Caco-2 (cell line): Measurements from ENCODE around the gene AGPAT1. TPM values are rescaled to one million over a fixed set of nuclear protein-coding genes. Genes with fewer than 3 reads are reported as not detected.
A peak's percentile ranks its signal among the peaks of the same experiment; 100 is the strongest.

Experiments used
- BruUV-seq: library from RNA; stranded (reverse); fragments of 400-500 nt; replicated peaks from 2 replicates; lab custom pipeline; 2021; lab: Mats Ljungman, UMichigan
- CTCF ChIA-PET: fragments of 300-600 bp; sonication (Branson Sonifier 250); formaldehyde crosslinking; loops from one replicate; lab custom pipeline; 2022; ENCODE audit warnings: antibody characterized with exemption; lab: Charles Lee
- POLR2A ChIA-PET: fragments of 300-600 bp; sonication (Branson Sonifier 250); formaldehyde crosslinking; loops from one replicate; lab custom pipeline; 2022; ENCODE audit warnings: antibody characterized with exemption; lab: Charles Lee
- DNase-seq, 2 experiments: peaks; one replicate each; pipeline versions ENCODE4 v3.0.0 to v3.0.0-alpha.2; 2020 to 2022
- H3K27me3 ChIP-seq: replicated peaks from 2 replicates; pipeline ENCODE4 v1.6.0; 2011; ENCODE audit warnings: low read length; ENCODE audit not compliant: control insufficient read depth, insufficient read depth
- H3K36me3 ChIP-seq: 2 replicates; pipeline ENCODE4 v1.5.1; 2011; ENCODE audit warnings: low read length; ENCODE audit not compliant: control insufficient read depth, insufficient read depth
- H3K4me1 ChIP-seq: fragments of 250-450 bp; sonication (Bioruptor Pico); 2 replicates; pipeline ENCODE4 v1.5.1; 2020; ENCODE audit warnings: mild to moderate bottlenecking
- H3K4me3 ChIP-seq: 2 replicates; pipeline ENCODE4 v1.5.1; 2011; ENCODE audit warnings: low read depth, mild to moderate bottlenecking, control low read depth, low read length
- H3K9me3 ChIP-seq: fragments of 250-450 bp; sonication (Bioruptor Pico); 2 replicates; pipeline ENCODE4 v1.5.1; 2020; ENCODE audit warnings: mild to moderate bottlenecking, moderate library complexity
- H3K27ac Mint-ChIP-seq: one replicate; pipeline ENCODE4 v1.8.0; 2022; ENCODE audit warnings: mixed read lengths; ENCODE audit not compliant: unreplicated experiment
- H3K27me3 Mint-ChIP-seq: one replicate; pipeline ENCODE4 v1.8.0; 2022; ENCODE audit warnings: mixed read lengths; ENCODE audit not compliant: insufficient read depth, unreplicated experiment
- H3K36me3 Mint-ChIP-seq: one replicate; pipeline ENCODE4 v1.8.0; 2022; ENCODE audit warnings: mild to moderate bottlenecking, mixed read lengths; ENCODE audit not compliant: insufficient read depth, unreplicated experiment
- H3K4me1 Mint-ChIP-seq: one replicate; pipeline ENCODE4 v1.8.0; 2022; ENCODE audit warnings: low read depth, mixed read lengths; ENCODE audit not compliant: unreplicated experiment
- H3K4me3 Mint-ChIP-seq: one replicate; pipeline ENCODE4 v1.8.0; 2022; ENCODE audit warnings: mild to moderate bottlenecking, moderate library complexity, mixed read lengths; ENCODE audit not compliant: unreplicated experiment
- H3K9me3 Mint-ChIP-seq: one replicate; pipeline ENCODE4 v1.8.0; 2022; ENCODE audit warnings: mixed read lengths; ENCODE audit not compliant: unreplicated experiment
- intact Hi-C: fragments of 100-400 bp; cut with micrococcal nuclease; formaldehyde crosslinking; loops from one replicate; pipeline ENCODE4 v1.10.0; 2022; ENCODE audit not compliant: unreplicated experiment
- total RNA-seq: library from RNA; stranded (reverse); gene quantifications from 2 replicates; pipeline ENCODE4 v1.2.3, GENCODE V29; 2022
- TF ChIP-seq, protein P1 (sequence below), 2 experiments: fragments of 200-600 bp in 1 of 2; IDR thresholded peaks; 1 replicate in 1 of 2; 2 replicates in 1 of 2; pipeline versions ENCODE4 v1.5.1 to v1.8.0; 2011 to 2022; ENCODE audit warnings: antibody characterized with exemption in 1 of 2, control low read depth in 1 of 2, inconsistent platforms in 1 of 2, low read depth in 1 of 2, low read length in 1 of 2, mild to moderate bottlenecking in 1 of 2, moderate library complexity in 1 of 2; ENCODE audit not compliant: insufficient read depth in 1 of 2, severe bottlenecking in 1 of 2, unreplicated experiment in 1 of 2

The AGPAT1 gene
- total RNA-seq, 1 experiment from 2014 or later = 60.4 TPM

GRCh38 chr6:32132110-32132509 lies 43.8 kb downstream of the AGPAT1 start:
- POLR2A ChIA-PET = interaction anchor here (1.0 kb wide), 1 partner anchor 12 kb away, joined by 3 read pairs; no protein-coding TSS in a partner anchor
- Mint-ChIP-seq H3K9me3 (no peaks in the 10 kb centered on the region), H3K27me3 (no peaks in the 10 kb centered on the region)

DNA sequence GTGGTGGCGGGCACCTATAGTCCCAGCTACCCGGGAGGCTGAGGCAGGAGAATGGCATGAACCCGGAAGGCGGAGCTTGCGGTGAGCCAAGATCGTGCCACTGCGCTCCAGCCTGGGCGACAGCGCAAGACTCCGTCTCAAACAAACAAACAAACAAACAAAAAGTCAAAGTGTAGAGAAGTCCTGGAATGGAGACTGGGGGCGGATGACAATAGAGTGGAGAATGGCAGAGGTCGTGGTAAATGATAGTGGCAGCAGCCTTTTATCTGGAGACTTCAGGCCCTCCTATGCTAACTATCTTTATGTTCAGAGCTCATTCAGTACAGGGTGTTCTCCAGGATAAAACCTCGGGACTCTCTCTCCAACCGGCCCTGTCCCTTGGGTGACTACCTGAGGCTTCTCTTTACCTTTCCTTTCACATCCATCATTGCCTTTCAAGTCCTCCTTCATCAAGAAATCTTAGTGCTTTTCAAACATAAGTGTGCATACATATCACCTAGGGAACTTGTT lies 44.4 kb downstream of the AGPAT1 start:
- no peak for DNase-seq
- ChIA-PET POLR2A (interaction anchor here (1.0 kb wide), 1 partner anchor 13 kb away, joined by 3 read pairs; no protein-coding TSS in a partner anchor), CTCF (interaction anchor here (0.7 kb wide), 1 partner anchor 853 kb away, joined by 3 read pairs; no protein-coding TSS in a partner anchor)
- H3K36me3 Mint-ChIP-seq = peaks cover 17% of the 10 kb centered on the region
- BruUV-seq = no TSS peak
- TF ChIP-seq, protein P1, sequence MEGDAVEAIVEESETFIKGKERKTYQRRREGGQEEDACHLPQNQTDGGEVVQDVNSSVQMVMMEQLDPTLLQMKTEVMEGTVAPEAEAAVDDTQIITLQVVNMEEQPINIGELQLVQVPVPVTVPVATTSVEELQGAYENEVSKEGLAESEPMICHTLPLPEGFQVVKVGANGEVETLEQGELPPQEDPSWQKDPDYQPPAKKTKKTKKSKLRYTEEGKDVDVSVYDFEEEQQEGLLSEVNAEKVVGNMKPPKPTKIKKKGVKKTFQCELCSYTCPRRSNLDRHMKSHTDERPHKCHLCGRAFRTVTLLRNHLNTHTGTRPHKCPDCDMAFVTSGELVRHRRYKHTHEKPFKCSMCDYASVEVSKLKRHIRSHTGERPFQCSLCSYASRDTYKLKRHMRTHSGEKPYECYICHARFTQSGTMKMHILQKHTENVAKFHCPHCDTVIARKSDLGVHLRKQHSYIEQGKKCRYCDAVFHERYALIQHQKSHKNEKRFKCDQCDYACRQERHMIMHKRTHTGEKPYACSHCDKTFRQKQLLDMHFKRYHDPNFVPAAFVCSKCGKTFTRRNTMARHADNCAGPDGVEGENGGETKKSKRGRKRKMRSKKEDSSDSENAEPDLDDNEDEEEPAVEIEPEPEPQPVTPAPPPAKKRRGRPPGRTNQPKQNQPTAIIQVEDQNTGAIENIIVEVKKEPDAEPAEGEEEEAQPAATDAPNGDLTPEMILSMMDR (IDR thresholded peaks at IDR 0.05; ENCODE audit: insufficient read depth in 1 of 2, low read depth in 1 of 2, low read length in 1 of 2, severe bottlenecking in 1 of 2, unreplicated experiment in 1 of 2) = no peak
- peaks cover 19% of the 10 kb centered on the region for H3K4me1 Mint-ChIP-seq
- H3K27me3 Mint-ChIP-seq = no peaks in the 10 kb centered on the region
- H3K9me3 Mint-ChIP-seq = no peaks in the 10 kb centered on the region
- no peak overlapping the region for H3K27ac Mint-ChIP-seq
- H3K4me3 Mint-ChIP-seq = peak overlapping the region; percentile 44
- no peaks in the 10 kb centered on the region for H3K27me3 ChIP-seq
- H3K36me3 ChIP-seq = no peaks in the 10 kb centered on the region
- no peaks in the 10 kb centered on the region for H3K9me3 ChIP-seq
- H3K4me1 ChIP-seq = peaks cover 17% of the 10 kb centered on the region
- intact Hi-C loops = loop anchor here (2.0 kb wide), 1 partner anchor 13 kb away; no protein-coding TSS in a partner anchor
- H3K4me3 ChIP-seq = no peak overlapping the region

More at GRCh38 chr6:32132110-32132509, 43.8 kb downstream of the AGPAT1 start:
- DNase-seq = no peak
- TF ChIP-seq, protein P1 (IDR thresholded peaks at IDR 0.05; ENCODE audit: insufficient read depth in 1 of 2, low read depth in 1 of 2, low read length in 1 of 2, severe bottlenecking in 1 of 2, unreplicated experiment in 1 of 2) = no peak
- Mint-ChIP-seq H3K36me3 (peaks cover 17% of the 10 kb centered on the region), H3K27ac (no peak overlapping the region), H3K4me1 (peaks cover 14% of the 10 kb centered on the region), H3K4me3 (peak overlapping the region; percentile 44)
- Histone ChIP-seq H3K27me3 (no peaks in the 10 kb centered on the region), H3K4me3 (no peak overlapping the region), H3K36me3 (no peaks in the 10 kb centered on the region), H3K4me1 (peaks cover 13% of the 10 kb centered on the region), H3K9me3 (no peaks in the 10 kb centered on the region)
- intact Hi-C loops = no loop called here
- CTCF ChIA-PET = no interaction called here
- BruUV-seq = no TSS peak

- Mint-ChIP-seq H3K27me3 (no peaks in the 10 kb centered on the region), H3K27ac (peak overlapping the region; percentile 93), H3K9me3 (no peaks in the 10 kb centered on the region), H3K4me3 (peak overlapping the region; percentile 87), H3K36me3 (peaks cover 30% of the 10 kb centered on the region), H3K4me1 (peaks cover 20% of the 10 kb centered on the region)
- H3K27me3 ChIP-seq = no peaks in the 10 kb centered on the region
- no peak for DNase-seq
- TF ChIP-seq, protein P1 (IDR thresholded peaks at IDR 0.05; ENCODE audit: insufficient read depth in 1 of 2, low read depth in 1 of 2, low read length in 1 of 2, severe bottlenecking in 1 of 2, unreplicated experiment in 1 of 2) = no peak
- POLR2A ChIA-PET = interaction anchor here (0.6 to 2.3 kb wide), 10 partner anchors 24 to 842 kb away, joined by 3 to 13 read pairs (median 4); partner anchors contain the start of genes AGPAT1, EGFL8, HSPA1A and HSPA1L
- intact Hi-C loops = loop anchor here (1.0 to 2.0 kb wide), 2 partner anchors 15 to 24 kb away; no protein-coding TSS in a partner anchor
- peaks cover 17% of the 10 kb centered on the region for H3K4me1 ChIP-seq
- H3K36me3 ChIP-seq = 0 out of 2 replicates have a peak, but pooled peaks cover 1% of the 10 kb centered on the region
- peak overlapping the region; percentile 56 for H3K4me3 ChIP-seq
- CTCF ChIA-PET = interaction anchor here (0.8 to 1.4 kb wide), 5 partner anchors 11 to 184 kb away, joined by 3 to 5 read pairs (median 4); partner anchors contain the start of gene CFB
- BruUV-seq = TSS peak; percentile 65
- H3K9me3 ChIP-seq = no peaks in the 10 kb centered on the region
These were observed 46.4 kb downstream of the AGPAT1 start for GRCh38 chr6:32129297-32130088.
